ENCODE data around the gene SUPT3H. TPM values are rescaled to one million over a fixed set of nuclear protein-coding genes. Genes with fewer than 3 reads are reported as not detected.

SUPT3H gene
- total RNA-seq, result 10 to 100 TPM; 18.5 to 19.4 TPM

- Mint-ChIP-seq H3K27ac (peak within 1 kb of the TSS; percentile 99), H3K4me1 (ENCODE audit: low read depth) (peaks cover 38% of the 10 kb centered on the region), H3K36me3 (ENCODE audit: insufficient read depth in 2 of 2) (peaks cover 3 to 6% of the 10 kb centered on the region in 2 donors), H3K9me3 (no peaks in the 10 kb centered on the region), H3K4me3 (peak within 1 kb of the TSS; percentile 99), H3K27me3 (ENCODE audit: low read depth) (no peaks in the 10 kb centered on the region)
- DNase-seq (peak; percentile 94 to 96), ATAC-seq (replicated peaks in 1 of 2) (peak; percentile 86 to 88)
These were observed at the start of gene SUPT3H for GRCh38 chr6:45377554-45378333. Gene SUPT3H (minus strand): TSS chr6:45377934.

DNA sequence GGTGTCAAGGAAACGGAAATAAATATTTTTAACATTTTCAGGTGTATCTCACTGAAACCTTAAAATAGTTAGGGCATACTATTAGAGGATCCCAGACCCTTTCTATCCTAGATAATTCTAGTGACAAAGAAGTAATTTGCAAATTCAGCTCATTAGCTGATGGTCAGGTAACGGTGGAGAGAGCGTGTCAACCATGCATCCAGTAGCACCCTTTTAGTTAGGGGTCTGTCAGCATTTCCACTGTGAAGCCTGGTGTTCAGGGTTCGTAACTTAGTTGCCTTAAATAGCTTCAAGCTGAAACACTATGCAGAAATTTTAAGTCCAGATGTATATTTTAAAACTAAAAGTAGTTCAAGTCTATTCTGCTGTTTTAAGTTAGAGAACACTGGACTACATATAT lies 48.5 kb upstream of the SUPT3H start:
- H3K9me3 Mint-ChIP-seq, result no peaks in the 10 kb centered on the region
- H3K4me3 Mint-ChIP-seq, result peak overlapping the region in 1 of 2 donors; percentile 94
- H3K27me3 Mint-ChIP-seq (ENCODE audit: low read depth), result no peaks in the 10 kb centered on the region
- peaks cover 11 to 28% of the 10 kb centered on the region in 2 donors for H3K36me3 Mint-ChIP-seq (ENCODE audit: insufficient read depth in 2 of 2)
- DNase-seq (no peak), ATAC-seq (replicated peaks in 1 of 2) (no peak)
- peaks cover 61% of the 10 kb centered on the region for H3K4me1 Mint-ChIP-seq (ENCODE audit: low read depth)
- peak overlapping the region; percentile 38 for H3K27ac Mint-ChIP-seq

GRCh38 chr6:45424451-45424861 lies 46.7 kb upstream of the SUPT3H start:
- ATAC-seq (replicated peaks in 1 of 2) (no peak), DNase-seq (peak in 1 of 2 donors; percentile 21)
- Mint-ChIP-seq H3K4me3 (peak overlapping the region; percentile 94 to 99), H3K27ac (peak overlapping the region; percentile 79), H3K27me3 (ENCODE audit: low read depth) (no peaks in the 10 kb centered on the region), H3K36me3 (ENCODE audit: insufficient read depth in 2 of 2) (peaks cover 13 to 26% of the 10 kb centered on the region in 2 donors), H3K4me1 (ENCODE audit: low read depth) (peaks cover 61% of the 10 kb centered on the region), H3K9me3 (no peaks in the 10 kb centered on the region)

- DNase-seq (peak; percentile 35 to 49), ATAC-seq (replicated peaks in 1 of 2) (peak in 1 of 2 donors; percentile 1)
- Mint-ChIP-seq H3K36me3 (ENCODE audit: insufficient read depth in 2 of 2) (peaks cover 12 to 21% of the 10 kb centered on the region in 2 donors), H3K27ac (peak overlapping the region; percentile 79), H3K4me3 (peak overlapping the region; percentile 94 to 99), H3K9me3 (no peaks in the 10 kb centered on the region), H3K4me1 (ENCODE audit: low read depth) (peaks cover 61% of the 10 kb centered on the region), H3K27me3 (ENCODE audit: low read depth) (no peaks in the 10 kb centered on the region)
These were observed 46.2 kb upstream of the SUPT3H start for GRCh38 chr6:45423824-45424450.

GRCh38 chr6:45423111-45423823 lies 45.5 kb upstream of the SUPT3H start:
- Mint-ChIP-seq H3K4me1 (ENCODE audit: low read depth) (peaks cover 54% of the 10 kb centered on the region), H3K27me3 (ENCODE audit: low read depth) (no peaks in the 10 kb centered on the region), H3K27ac (peak overlapping the region; percentile 94), H3K36me3 (ENCODE audit: insufficient read depth in 2 of 2) (peaks cover 12 to 16% of the 10 kb centered on the region in 2 donors), H3K9me3 (no peaks in the 10 kb centered on the region), H3K4me3 (peak overlapping the region; percentile 94 to 99)
- DNase-seq, result peak; percentile 46 to 69
- ATAC-seq (replicated peaks in 1 of 2), result peak; percentile 28 to 29

DNA sequence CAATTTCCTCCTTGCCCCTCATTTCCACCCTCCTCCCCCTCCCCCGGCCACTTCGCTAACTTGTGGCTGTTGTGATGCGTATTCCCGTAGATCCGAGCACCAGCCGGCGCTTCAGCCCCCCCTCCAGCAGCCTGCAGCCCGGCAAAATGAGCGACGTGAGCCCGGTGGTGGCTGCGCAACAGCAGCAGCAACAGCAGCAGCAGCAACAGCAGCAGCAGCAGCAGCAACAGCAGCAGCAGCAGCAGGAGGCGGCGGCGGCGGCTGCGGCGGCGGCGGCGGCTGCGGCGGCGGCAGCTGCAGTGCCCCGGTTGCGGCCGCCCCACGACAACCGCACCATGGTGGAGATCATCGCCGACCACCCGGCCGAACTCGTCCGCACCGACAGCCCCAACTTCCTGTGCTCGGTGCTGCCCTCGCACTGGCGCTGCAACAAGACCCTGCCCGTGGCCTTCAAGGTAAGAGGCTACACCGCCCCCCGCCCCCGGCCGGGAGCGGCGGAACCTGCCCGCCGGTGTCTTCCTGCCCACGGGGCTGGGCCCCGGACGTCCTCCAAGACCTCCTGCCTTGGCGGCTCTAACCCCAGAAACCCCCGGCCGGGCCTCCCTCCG lies 44.9 kb upstream of the SUPT3H start:
- Mint-ChIP-seq H3K36me3 (ENCODE audit: insufficient read depth in 2 of 2) (peaks cover 12 to 14% of the 10 kb centered on the region in 2 donors), H3K27me3 (ENCODE audit: low read depth) (no peaks in the 10 kb centered on the region), H3K4me3 (peak overlapping the region; percentile 94 to 99), H3K27ac (peak overlapping the region; percentile 99), H3K4me1 (ENCODE audit: low read depth) (peaks cover 47% of the 10 kb centered on the region), H3K9me3 (no peaks in the 10 kb centered on the region)
- ATAC-seq (replicated peaks in 1 of 2) (peak; percentile 38 to 42), DNase-seq (peak; percentile 64 to 77)

DNA sequence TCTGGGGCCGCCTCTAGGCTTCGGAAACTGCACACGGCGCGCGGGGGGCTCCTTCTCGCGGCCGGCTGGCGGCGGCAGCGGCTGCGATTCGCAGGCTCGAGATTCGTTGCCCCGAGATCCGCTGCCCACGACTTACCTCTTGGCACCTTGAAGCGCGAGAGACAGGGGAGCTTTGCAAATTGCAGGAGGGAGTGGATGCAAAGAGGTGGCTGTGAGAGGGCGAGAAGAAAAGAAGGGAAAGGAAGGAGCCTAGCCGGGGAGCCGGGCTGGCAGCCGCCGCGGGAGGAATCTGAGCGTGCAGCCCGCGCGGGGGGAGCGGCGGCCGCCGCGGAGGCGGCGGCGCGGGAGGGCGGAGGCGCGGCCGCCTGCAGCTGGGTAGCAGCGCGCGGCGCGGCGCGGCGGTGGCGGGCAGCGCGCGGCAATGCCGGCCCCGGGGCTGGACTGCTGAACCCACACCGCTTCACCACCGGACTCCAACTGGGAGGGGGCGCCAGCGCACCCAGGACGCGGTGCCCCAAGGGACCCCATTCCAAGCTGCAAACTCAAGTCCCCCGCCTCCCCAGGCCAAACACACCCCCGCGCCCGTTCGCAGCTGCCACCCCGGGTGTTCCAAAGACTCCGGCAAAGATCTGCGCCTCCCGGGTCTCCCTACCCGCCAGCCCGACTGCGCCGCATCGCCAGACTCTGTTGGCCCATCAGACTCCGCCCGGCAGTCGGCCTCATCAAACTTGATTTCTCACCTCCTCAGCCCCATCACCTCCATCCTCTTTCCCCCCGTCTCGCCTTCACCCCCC lies 44.2 kb upstream of the SUPT3H start:
- ATAC-seq (replicated peaks in 1 of 2) (peak; percentile 36 to 41), DNase-seq (peak; percentile 66 to 69)
- peaks cover 48% of the 10 kb centered on the region for H3K4me1 Mint-ChIP-seq (ENCODE audit: low read depth)
- H3K9me3 Mint-ChIP-seq, result no peaks in the 10 kb centered on the region
- H3K4me3 Mint-ChIP-seq, result peak overlapping the region; percentile 98 to 99
- no peaks in the 10 kb centered on the region for H3K27me3 Mint-ChIP-seq (ENCODE audit: low read depth)
- peaks cover 12 to 14% of the 10 kb centered on the region in 2 donors for H3K36me3 Mint-ChIP-seq (ENCODE audit: insufficient read depth in 2 of 2)
- H3K27ac Mint-ChIP-seq, result peak overlapping the region; percentile 99

GRCh38 chr6:45420909-45421708 lies 43.4 kb upstream of the SUPT3H start:
- H3K36me3 Mint-ChIP-seq (ENCODE audit: insufficient read depth in 2 of 2), result peaks cover 12 to 14% of the 10 kb centered on the region in 2 donors
- no peaks in the 10 kb centered on the region for H3K27me3 Mint-ChIP-seq (ENCODE audit: low read depth)
- DNase-seq (no peak), ATAC-seq (replicated peaks in 1 of 2) (no peak)
- H3K9me3 Mint-ChIP-seq, result no peaks in the 10 kb centered on the region
- H3K4me1 Mint-ChIP-seq (ENCODE audit: low read depth), result peaks cover 55% of the 10 kb centered on the region
- H3K4me3 Mint-ChIP-seq, result peak overlapping the region; percentile 98 to 99
- H3K27ac Mint-ChIP-seq, result peak overlapping the region; percentile 97

- Mint-ChIP-seq H3K4me1 (ENCODE audit: low read depth) (peaks cover 58% of the 10 kb centered on the region), H3K4me3 (peak overlapping the region; percentile 98 to 99), H3K27ac (peak overlapping the region; percentile 97), H3K9me3 (no peaks in the 10 kb centered on the region), H3K36me3 (ENCODE audit: insufficient read depth in 2 of 2) (peaks cover 12 to 14% of the 10 kb centered on the region in 2 donors), H3K27me3 (ENCODE audit: low read depth) (peaks cover 6% of the 10 kb centered on the region)
- ATAC-seq (replicated peaks in 1 of 2) (peak; percentile 18 to 24), DNase-seq (peak; percentile 67 to 69)
These were observed 42.6 kb upstream of the SUPT3H start for GRCh38 chr6:45420083-45420908.

GRCh38 chr6:45419571-45420082 lies 41.9 kb upstream of the SUPT3H start:
- H3K36me3 Mint-ChIP-seq (ENCODE audit: insufficient read depth in 2 of 2), result peaks cover 12% of the 10 kb centered on the region in 2 donors
- H3K4me1 Mint-ChIP-seq (ENCODE audit: low read depth), result peaks cover 55% of the 10 kb centered on the region
- no peaks in the 10 kb centered on the region for H3K9me3 Mint-ChIP-seq
- H3K27ac Mint-ChIP-seq, result peak overlapping the region; percentile 8
- ATAC-seq (replicated peaks in 1 of 2) (peak; percentile 44 to 50), DNase-seq (peak; percentile 76 to 79)
- H3K27me3 Mint-ChIP-seq (ENCODE audit: low read depth), result peaks cover 6% of the 10 kb centered on the region
- H3K4me3 Mint-ChIP-seq, result peak overlapping the region; percentile 98 to 99

DNA sequence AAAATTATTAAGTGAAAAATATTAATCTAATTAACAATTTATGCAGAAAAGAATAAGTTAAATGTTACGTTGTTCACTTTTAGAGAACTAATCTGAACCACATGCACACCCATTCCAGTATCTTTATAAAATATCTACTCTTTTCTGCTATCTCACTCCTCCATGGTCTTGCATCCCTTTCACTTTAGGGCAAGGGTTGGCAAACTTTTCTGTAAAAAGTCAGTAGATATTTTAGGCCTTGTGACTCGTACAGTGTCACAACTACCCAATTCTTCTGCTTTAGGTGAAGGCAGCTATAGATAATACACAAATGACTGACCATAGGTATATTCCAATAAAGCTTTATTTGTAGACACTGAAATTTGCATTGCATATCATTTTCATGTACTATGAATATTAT lies 39.7 kb upstream of the SUPT3H start:
- peaks cover 6% of the 10 kb centered on the region for H3K27me3 Mint-ChIP-seq (ENCODE audit: low read depth)
- H3K27ac Mint-ChIP-seq, result no peak overlapping the region
- H3K36me3 Mint-ChIP-seq (ENCODE audit: insufficient read depth in 2 of 2), result peaks cover 8% of the 10 kb centered on the region in 2 donors
- DNase-seq (no peak), ATAC-seq (replicated peaks in 1 of 2) (no peak)
- H3K9me3 Mint-ChIP-seq, result no peaks in the 10 kb centered on the region
- H3K4me1 Mint-ChIP-seq (ENCODE audit: low read depth), result peaks cover 48% of the 10 kb centered on the region
- no peak overlapping the region for H3K4me3 Mint-ChIP-seq
